HEK293 (cell line): ENCODE results near the gene MT1F.

Experiments
- CTCF ChIP-seq: fragments of 450-650 bp; formaldehyde crosslinking; IDR thresholded peaks from 2 replicates; pipeline ENCODE4 v1.5.1; 2016; ENCODE audit warnings: missing biosample characterization, missing genetic modification characterization
- KLF9 ChIP-seq: fragments of 450-650 bp; formaldehyde crosslinking; IDR thresholded peaks from 2 replicates; pipeline ENCODE4 v1.5.1; 2016; ENCODE audit warnings: missing biosample characterization, missing genetic modification characterization, low read depth
- MYNN ChIP-seq: fragments of 450-650 bp; formaldehyde crosslinking; IDR thresholded peaks from 2 replicates; pipeline ENCODE4 v1.5.1; 2016; ENCODE audit warnings: missing biosample characterization, missing genetic modification characterization, borderline replicate concordance
- ZNF114 ChIP-seq: fragments of 450-650 bp; formaldehyde crosslinking; IDR thresholded peaks from 2 replicates; pipeline ENCODE4 v1.5.0; 2017; ENCODE audit warnings: missing biosample characterization, missing genetic modification characterization
- ZNF121 ChIP-seq: fragments of 450-650 bp; formaldehyde crosslinking; IDR thresholded peaks from 2 replicates; pipeline ENCODE4 v1.5.1; 2016; ENCODE audit warnings: missing biosample characterization, missing genetic modification characterization
- ZNF18 ChIP-seq: fragments of 450-650 bp; formaldehyde crosslinking; IDR thresholded peaks from 2 replicates; pipeline ENCODE4 v1.5.1; 2016; ENCODE audit warnings: missing biosample characterization, missing genetic modification characterization
- ZNF24 ChIP-seq: fragments of 450-650 bp; formaldehyde crosslinking; IDR thresholded peaks from 2 replicates; pipeline ENCODE4 v1.5.1; 2016; ENCODE audit warnings: missing biosample characterization, missing genetic modification characterization
- ZNF274 ChIP-seq, 2 experiments: fragments of 200-500 bp in 1 of 2; fragments of 450-650 bp in 1 of 2; sonication (Bioruptor generic) in 1 of 2; formaldehyde crosslinking in 1 of 2; IDR thresholded peaks; 2 replicates each; pipeline versions ENCODE4 v1.5.1 to v1.6.1; 2014 to 2016; ENCODE audit warnings: borderline replicate concordance in 1 of 2, inconsistent platforms in 1 of 2, low read length in 1 of 2, missing biosample characterization in 1 of 2, missing genetic modification characterization in 1 of 2
- ZNF292 ChIP-seq: fragments of 450-650 bp; formaldehyde crosslinking; IDR thresholded peaks from 2 replicates; pipeline ENCODE4 v1.5.1; 2016; ENCODE audit warnings: low read depth, missing biosample characterization, missing genetic modification characterization, borderline replicate concordance
- ZNF404 ChIP-seq: fragments of 450-650 bp; formaldehyde crosslinking; IDR thresholded peaks from 2 replicates; pipeline ENCODE4 v1.5.1; 2017; ENCODE audit warnings: missing biosample characterization, missing genetic modification characterization
- ZNF677 ChIP-seq: fragments of 450-650 bp; IDR thresholded peaks from 2 replicates; pipeline ENCODE4 v1.5.0; 2018; ENCODE audit warnings: missing biosample characterization, mild to moderate bottlenecking, missing genetic modification characterization, moderate library complexity
- ZSCAN30 ChIP-seq: fragments of 450-650 bp; IDR thresholded peaks from 2 replicates; pipeline ENCODE4 v1.5.1; 2018; ENCODE audit warnings: missing biosample characterization, mild to moderate bottlenecking, missing genetic modification characterization, moderate library complexity

- TF ChIP-seq ZNF404 (tag by site-specific recombination) (no peak), CTCF (no peak), ZNF121 (no peak), ZNF18 (no peak), ZNF292 (tag by site-specific recombination) (no peak), MYNN (tag by site-specific recombination) (no peak), ZNF677 (tag by site-specific recombination) (no peak), KLF9 (tag by site-specific recombination) (no peak), ZSCAN30 (no peak), ZNF24 (tag by site-specific recombination) (no peak), ZNF274 (IDR thresholded peaks at IDR 0.05; ENCODE audit: low read length) (no peak), ZNF274 (tag by site-specific recombination; IDR thresholded peaks at IDR 0.05; ENCODE audit: borderline replicate concordance) (no peak), ZNF114 (tag by site-specific recombination) (no peak)
Measured at GRCh38 chr16:56700195-56700594, 42.4 kb downstream of the MT1F start.
